Colonic mucosa (tissue), 4 donors: ENCODE measurements around the gene ZC3H12A. TPM values are rescaled to one million over a fixed set of nuclear protein-coding genes. Genes with fewer than 3 reads are reported as not detected.

Experiments
- DNase-seq: peaks from one replicate; pipeline ENCODE4 v3.0.0-alpha.2; 2020
- H3K27ac ChIP-seq: fragments of 200-600 bp; one replicate; pipeline ENCODE4 v1.8.0; 2021
- H3K27me3 ChIP-seq: fragments of 200-600 bp; one replicate; pipeline ENCODE4 v1.8.0; 2021
- H3K36me3 ChIP-seq: fragments of 200-600 bp; one replicate; pipeline ENCODE4 v1.8.0; 2021
- H3K4me1 ChIP-seq: fragments of 200-600 bp; one replicate; pipeline ENCODE4 v1.8.0; 2021; ENCODE audit warnings: mild to moderate bottlenecking
- H3K4me3 ChIP-seq: fragments of 200-600 bp; one replicate; pipeline ENCODE4 v1.8.0; 2021
- H3K9ac ChIP-seq, 2 donors: one replicate each; pipeline ENCODE4 v1.7.0; 2013; ENCODE audit warnings: control low read depth in 2 of 2, low read depth in 2 of 2, low read length in 2 of 2
- H3K9me3 ChIP-seq: fragments of 200-600 bp; one replicate; pipeline ENCODE4 v1.8.0; 2021
- intact Hi-C: fragments of 100-400 bp; cut with DNase I; formaldehyde crosslinking; loops from one replicate; pipeline ENCODE4 v1.14.1; 2022
- total RNA-seq, 2 donors: library from RNA; stranded (reverse); fragmentation: NEBNext Ultra II Directional in 1 of 2; extraction: Animal tissue kit (Norgen Biotek cat#: 25700) in 1 of 2; gene quantifications; one replicate each; pipeline ENCODE4 v1.2.1, GENCODE V29; 2021
- TF ChIP-seq, protein P1 (sequence below): fragments of 200-600 bp; IDR thresholded peaks from one replicate; pipeline ENCODE4 v1.8.0; 2022; ENCODE audit warnings: antibody characterized with exemption, mild to moderate bottlenecking
- donor health status: healthy.
- donor health status: DM: no; HTN: no; CAD: no.
- donor health status: DM: no; HTN: no; CAD: no.

ZC3H12A gene
- total RNA-seq, 2 donors from 2014 or later = 18.2 to 35.4 TPM

DNA sequence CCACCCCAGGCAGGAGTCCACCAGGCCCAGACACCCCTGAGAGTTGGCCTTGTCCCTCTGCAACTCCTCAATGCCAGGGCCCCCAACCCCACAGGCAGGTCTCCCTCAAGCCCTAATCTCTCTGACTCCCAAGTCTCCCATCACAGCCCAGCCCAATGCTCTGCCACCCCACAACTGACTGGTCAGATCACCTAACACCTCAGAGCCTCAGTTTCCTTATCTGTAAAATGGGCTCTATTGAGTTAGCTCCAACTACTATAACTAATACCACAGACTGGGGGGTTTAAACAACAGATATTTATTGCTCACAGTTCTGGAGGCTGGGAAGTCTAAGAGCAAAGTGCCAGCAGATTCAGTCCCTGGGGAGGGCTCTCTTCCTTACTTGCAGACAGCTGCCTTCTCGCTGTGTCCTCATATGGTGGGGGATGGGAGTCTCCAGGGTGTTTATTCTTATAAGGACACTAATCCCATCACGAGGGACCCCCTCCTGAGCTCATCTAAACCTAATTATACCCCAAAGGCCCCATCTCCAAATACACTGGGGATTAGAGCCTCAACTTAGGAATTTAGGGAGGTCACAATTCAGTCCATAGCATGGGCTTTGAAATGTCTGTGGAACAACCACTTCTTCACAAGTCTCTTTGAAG, 34.9 kb upstream of the ZC3H12A start:
- H3K9me3 ChIP-seq = no peaks in the 10 kb centered on the region
- no peak overlapping the region for H3K4me3 ChIP-seq
- no peak overlapping the region for H3K9ac ChIP-seq
- TF ChIP-seq, protein P1, sequence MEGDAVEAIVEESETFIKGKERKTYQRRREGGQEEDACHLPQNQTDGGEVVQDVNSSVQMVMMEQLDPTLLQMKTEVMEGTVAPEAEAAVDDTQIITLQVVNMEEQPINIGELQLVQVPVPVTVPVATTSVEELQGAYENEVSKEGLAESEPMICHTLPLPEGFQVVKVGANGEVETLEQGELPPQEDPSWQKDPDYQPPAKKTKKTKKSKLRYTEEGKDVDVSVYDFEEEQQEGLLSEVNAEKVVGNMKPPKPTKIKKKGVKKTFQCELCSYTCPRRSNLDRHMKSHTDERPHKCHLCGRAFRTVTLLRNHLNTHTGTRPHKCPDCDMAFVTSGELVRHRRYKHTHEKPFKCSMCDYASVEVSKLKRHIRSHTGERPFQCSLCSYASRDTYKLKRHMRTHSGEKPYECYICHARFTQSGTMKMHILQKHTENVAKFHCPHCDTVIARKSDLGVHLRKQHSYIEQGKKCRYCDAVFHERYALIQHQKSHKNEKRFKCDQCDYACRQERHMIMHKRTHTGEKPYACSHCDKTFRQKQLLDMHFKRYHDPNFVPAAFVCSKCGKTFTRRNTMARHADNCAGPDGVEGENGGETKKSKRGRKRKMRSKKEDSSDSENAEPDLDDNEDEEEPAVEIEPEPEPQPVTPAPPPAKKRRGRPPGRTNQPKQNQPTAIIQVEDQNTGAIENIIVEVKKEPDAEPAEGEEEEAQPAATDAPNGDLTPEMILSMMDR = no peak
- H3K27ac ChIP-seq = no peak overlapping the region
- intact Hi-C loops = loop anchor here (10.0 kb wide), 1 partner anchor 865 kb away; no protein-coding TSS in a partner anchor
- no peaks in the 10 kb centered on the region for H3K4me1 ChIP-seq
- H3K27me3 ChIP-seq = no peaks in the 10 kb centered on the region
- no peaks in the 10 kb centered on the region for H3K36me3 ChIP-seq
- no peak for DNase-seq

DNA sequence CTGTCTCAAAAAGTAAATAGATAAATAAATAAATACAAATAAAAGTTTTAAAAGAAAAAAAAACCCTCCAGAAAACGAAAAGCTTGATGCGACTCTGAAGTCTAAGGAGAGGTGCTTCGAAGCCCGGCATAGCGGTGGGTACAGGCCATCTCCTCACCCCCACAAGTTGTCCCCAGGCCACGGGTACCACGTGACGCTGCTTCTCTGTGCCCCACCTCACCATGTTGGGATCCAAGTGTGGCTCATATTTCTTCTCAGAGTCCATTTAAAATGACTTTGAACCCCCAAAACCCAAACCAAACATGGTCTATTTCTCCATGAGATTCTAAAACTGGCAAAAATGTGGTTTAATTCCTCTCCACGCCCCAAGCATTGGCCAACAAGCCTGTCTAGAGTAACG, 32.9 kb upstream of the ZC3H12A start:
- Histone ChIP-seq H3K4me1 (no peaks in the 10 kb centered on the region), H3K27me3 (no peaks in the 10 kb centered on the region), H3K4me3 (no peak overlapping the region), H3K36me3 (no peaks in the 10 kb centered on the region), H3K27ac (no peak overlapping the region), H3K9ac (no peak overlapping the region), H3K9me3 (no peaks in the 10 kb centered on the region)
- DNase-seq = no peak
- TF ChIP-seq, protein P1 = no peak
- intact Hi-C loops = no loop called here

DNA sequence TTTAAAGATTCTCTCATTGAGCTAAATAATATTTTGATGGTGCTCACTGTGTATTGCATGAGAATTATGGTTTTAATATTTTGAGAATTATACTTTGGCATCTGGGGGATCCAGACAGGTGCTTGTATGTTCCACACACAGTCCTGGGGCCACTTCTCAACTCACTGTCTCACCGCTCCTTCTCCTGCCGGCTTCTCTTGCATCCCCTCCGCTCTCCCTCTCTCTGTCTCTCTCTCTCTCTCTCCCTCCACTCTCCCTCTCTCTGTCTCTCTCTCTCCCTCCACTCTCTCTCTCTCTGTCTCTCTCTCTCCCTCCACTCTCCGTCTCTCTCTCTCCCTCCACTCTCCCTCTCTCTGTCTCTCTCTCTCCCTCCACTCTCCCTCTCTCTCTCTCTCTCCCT, 32.2 kb upstream of the ZC3H12A start:
- no peak overlapping the region for H3K4me3 ChIP-seq
- intact Hi-C loops = no loop called here
- no peak for DNase-seq
- H3K27me3 ChIP-seq = no peaks in the 10 kb centered on the region
- TF ChIP-seq, protein P1 = no peak
- no peak overlapping the region for H3K27ac ChIP-seq
- no peak overlapping the region for H3K9ac ChIP-seq
- no peaks in the 10 kb centered on the region for H3K9me3 ChIP-seq
- H3K4me1 ChIP-seq = no peaks in the 10 kb centered on the region
- no peaks in the 10 kb centered on the region for H3K36me3 ChIP-seq

DNA sequence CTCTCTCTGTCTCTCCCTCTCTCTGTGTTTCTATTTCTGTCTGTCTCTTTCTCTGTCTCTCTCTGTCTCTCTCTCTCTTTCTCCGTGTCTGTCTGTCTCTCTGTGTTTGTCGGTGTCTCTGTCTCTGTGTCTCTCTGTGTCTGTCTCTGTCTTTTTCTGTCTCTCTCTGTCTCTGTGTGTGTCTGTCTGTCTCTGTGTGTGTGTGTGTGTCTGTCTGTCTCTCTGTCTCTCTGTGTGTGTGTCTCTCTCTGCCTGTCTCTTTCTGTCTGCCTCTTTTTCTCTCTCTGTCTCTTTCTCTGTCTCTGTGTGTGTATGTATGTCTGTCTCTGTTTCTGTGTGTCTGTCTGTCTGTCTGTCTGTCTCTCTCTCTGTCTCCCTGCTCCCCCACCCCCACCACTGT, 31.7 kb upstream of the ZC3H12A start:
- Histone ChIP-seq H3K4me3 (no peak overlapping the region), H3K9me3 (no peaks in the 10 kb centered on the region), H3K27ac (no peak overlapping the region), H3K27me3 (no peaks in the 10 kb centered on the region), H3K36me3 (no peaks in the 10 kb centered on the region), H3K9ac (no peak overlapping the region), H3K4me1 (no peaks in the 10 kb centered on the region)
- TF ChIP-seq, protein P1 = no peak
- no peak for DNase-seq
- intact Hi-C loops = no loop called here

DNA sequence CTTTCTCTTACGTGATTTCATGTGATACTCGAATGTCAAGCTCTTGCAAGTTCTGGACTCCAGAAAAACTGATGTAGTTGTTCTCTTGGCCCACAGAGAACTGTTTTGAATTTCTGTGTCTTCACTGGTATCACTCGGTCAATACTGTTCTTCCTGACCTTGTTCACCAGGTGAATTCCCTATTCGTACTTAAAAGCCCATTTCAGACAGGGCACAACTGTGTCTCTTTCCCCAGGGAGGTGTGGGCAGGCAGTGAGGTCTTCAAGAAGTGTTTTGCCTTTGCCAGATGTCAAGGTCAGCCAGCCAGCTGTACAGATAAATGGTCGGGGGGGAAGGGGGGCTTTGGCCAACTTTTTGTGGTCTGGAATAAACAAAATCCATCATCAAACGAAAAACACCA, 27.5 kb upstream of the ZC3H12A start:
- intact Hi-C loops = no loop called here
- no peaks in the 10 kb centered on the region for H3K36me3 ChIP-seq
- TF ChIP-seq, protein P1 = no peak
- DNase-seq = no peak
- H3K27ac ChIP-seq = no peak overlapping the region
- no peaks in the 10 kb centered on the region for H3K4me1 ChIP-seq
- no peaks in the 10 kb centered on the region for H3K27me3 ChIP-seq
- H3K9me3 ChIP-seq = no peaks in the 10 kb centered on the region
- no peak overlapping the region for H3K4me3 ChIP-seq
- no peak overlapping the region for H3K9ac ChIP-seq
